Measurements from ENCODE around the gene GNA12.
"Not testable (repeated sequence)": the region's sequence is repeated elsewhere in the genome, so short reads cannot be mapped to it uniquely, and the experiment has no call there.

GRCh38 chr7:2691932-2692439 is 152.1 kb downstream of the GNA12 start:
- TF ChIP-seq CTCF, POLR2A (IDR thresholded peaks at IDR 0.05): not testable (repeated sequence)

Data from right lobe of liver (tissue), 4 donors.